Measurements from ENCODE around the gene IL1RL2.

GRCh38 chr2:102230410-102230909 is 43.6 kb downstream of the IL1RL2 start:
- TF ChIP-seq CTCF (IDR thresholded peaks at IDR 0.05; ENCODE audit: insufficient read depth, low read length) (no peak), REST (IDR thresholded peaks at IDR 0.05; ENCODE audit: insufficient replicate concordance, low read depth) (no peak)

All from HL-60 (cell line).